ENCODE data around the gene IGSF23.

DNA sequence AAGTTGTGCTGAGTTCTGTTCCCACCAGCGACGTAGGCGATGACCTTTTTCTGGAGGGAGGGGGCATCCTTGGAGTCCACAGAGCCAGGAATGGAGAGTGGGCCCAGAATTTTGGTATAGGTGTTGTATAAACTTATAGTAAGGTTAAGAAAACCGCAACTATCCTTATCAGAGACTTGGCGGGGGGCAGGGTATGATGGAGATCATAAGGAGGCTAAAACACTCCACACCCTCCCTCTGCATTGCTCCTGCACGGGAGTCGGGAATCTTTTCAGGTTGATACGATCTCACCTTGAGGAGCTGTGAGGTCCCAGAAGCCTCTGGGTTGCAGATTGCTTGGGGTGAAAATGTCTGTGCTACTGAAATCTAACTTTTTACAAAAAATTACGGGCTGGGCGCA is 51.6 kb downstream of the IGSF23 start:
- TF ChIP-seq, protein P1, sequence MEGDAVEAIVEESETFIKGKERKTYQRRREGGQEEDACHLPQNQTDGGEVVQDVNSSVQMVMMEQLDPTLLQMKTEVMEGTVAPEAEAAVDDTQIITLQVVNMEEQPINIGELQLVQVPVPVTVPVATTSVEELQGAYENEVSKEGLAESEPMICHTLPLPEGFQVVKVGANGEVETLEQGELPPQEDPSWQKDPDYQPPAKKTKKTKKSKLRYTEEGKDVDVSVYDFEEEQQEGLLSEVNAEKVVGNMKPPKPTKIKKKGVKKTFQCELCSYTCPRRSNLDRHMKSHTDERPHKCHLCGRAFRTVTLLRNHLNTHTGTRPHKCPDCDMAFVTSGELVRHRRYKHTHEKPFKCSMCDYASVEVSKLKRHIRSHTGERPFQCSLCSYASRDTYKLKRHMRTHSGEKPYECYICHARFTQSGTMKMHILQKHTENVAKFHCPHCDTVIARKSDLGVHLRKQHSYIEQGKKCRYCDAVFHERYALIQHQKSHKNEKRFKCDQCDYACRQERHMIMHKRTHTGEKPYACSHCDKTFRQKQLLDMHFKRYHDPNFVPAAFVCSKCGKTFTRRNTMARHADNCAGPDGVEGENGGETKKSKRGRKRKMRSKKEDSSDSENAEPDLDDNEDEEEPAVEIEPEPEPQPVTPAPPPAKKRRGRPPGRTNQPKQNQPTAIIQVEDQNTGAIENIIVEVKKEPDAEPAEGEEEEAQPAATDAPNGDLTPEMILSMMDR (IDR thresholded peaks at IDR 0.05) = no peak
- TF ChIP-seq POLR2AphosphoS5 (IDR thresholded peaks at IDR 0.05) (no peak), POLR2A (IDR thresholded peaks at IDR 0.05) (no peak)

All from upper lobe of left lung (tissue), 4 donors.